Suprapubic skin (tissue), 4 donors: Measurements from ENCODE around the gene MNS1. TPM values are rescaled to one million over a fixed set of nuclear protein-coding genes. Genes with fewer than 3 reads are reported as not detected.
A peak's percentile ranks its signal among the peaks of the same experiment; 100 is the strongest.

ENCODE experiments used
- DNase-seq, 2 donors: peaks; one replicate each; pipeline ENCODE4 v3.0.0-alpha.2; 2019; ENCODE audit warnings: low spot score in 2 of 2
- H3K27ac ChIP-seq: fragments of 200-600 bp; sonication (generic); one replicate; pipeline ENCODE4 v1.5.1; 2019
- H3K27me3 ChIP-seq: fragments of 200-600 bp; sonication (generic); one replicate; pipeline ENCODE4 v1.5.1; 2019
- H3K36me3 ChIP-seq: fragments of 200-600 bp; sonication (generic); one replicate; pipeline ENCODE4 v1.5.1; 2019
- H3K4me1 ChIP-seq: fragments of 200-600 bp; sonication (generic); one replicate; pipeline ENCODE4 v1.5.1; 2019
- H3K4me3 ChIP-seq: fragments of 200-600 bp; sonication (generic); one replicate; pipeline ENCODE4 v1.5.1; 2019; ENCODE audit warnings: mild to moderate bottlenecking
- H3K9me3 ChIP-seq: fragments of 200-600 bp; sonication (generic); one replicate; pipeline ENCODE4 v1.5.1; 2019
- CTCF ChIP-seq, 2 donors: fragments of 200-600 bp in 1 of 2; fragments of 450-650 bp in 1 of 2; sonication (generic) in 1 of 2; IDR thresholded peaks; one replicate each; pipeline ENCODE4 v1.5.1; 2016 to 2019; ENCODE audit warnings: antibody characterized with exemption in 2 of 2, mild to moderate bottlenecking in 1 of 2, moderate library complexity in 1 of 2
- EP300 ChIP-seq: sonication (generic); formaldehyde crosslinking; IDR thresholded peaks from one replicate; pipeline ENCODE4 v1.6.1; 2017; ENCODE audit warnings: antibody characterized with exemption
- POLR2A ChIP-seq, 2 donors: fragments of 450-650 bp; IDR thresholded peaks; one replicate each; pipeline ENCODE4 v1.6.1; 2017; ENCODE audit warnings: antibody characterized with exemption in 2 of 2, mild to moderate bottlenecking in 2 of 2, moderate library complexity in 2 of 2
- POLR2AphosphoS5 ChIP-seq, 3 donors: sonication (generic); formaldehyde crosslinking; IDR thresholded peaks; one replicate each; pipeline ENCODE4 v1.6.1; 2017; ENCODE audit warnings: antibody characterized with exemption in 3 of 3
- WGBS: methylation state at CpG from one replicate; pipeline ENCODE4 v1.1.5; 2018; 5-methylcytosine and 5-hydroxymethylcytosine counted together
- total RNA-seq, 4 donors: library from RNA; depleted of rRNA; stranded (reverse); fragments of >200 nt; gene quantifications; one replicate each; pipeline ENCODE4 v1.1.0, GENCODE V29; 2016

Gene MNS1
- 1 to 10 TPM in 1 of 4 donors, under 1 TPM in 1, not detected in 2; 0.23 to 1.6 TPM for total RNA-seq

- H3K36me3 ChIP-seq = no peaks in the 10 kb centered on the region
- WGBS = 8% methylated on average over 17 of the region's 38 CpGs
- no peak within 1 kb of the TSS for H3K27ac ChIP-seq
- H3K4me1 ChIP-seq = peaks cover 13% of the 10 kb centered on the region
- DNase-seq = peak; percentile 91 to 93
- no peaks in the 10 kb centered on the region for H3K27me3 ChIP-seq
- peak within 1 kb of the TSS; percentile 64 for H3K4me3 ChIP-seq
- TF ChIP-seq EP300 = no peak
- peak in 2 of 3 donors; percentile 19 to 38 for TF ChIP-seq POLR2AphosphoS5 (IDR thresholded peaks at IDR 0.05)
- no peaks in the 10 kb centered on the region for H3K9me3 ChIP-seq
These were observed at the start of gene MNS1 for GRCh38 chr15:56464893-56465520. MNS1 (minus strand) TSS chr15:56465137; CDS start chr15:56464972, 165 bp downstream.

- Histone ChIP-seq H3K36me3 (no peaks in the 10 kb centered on the region), H3K27ac (no peak overlapping the region), H3K27me3 (no peaks in the 10 kb centered on the region), H3K4me1 (peaks cover 6% of the 10 kb centered on the region), H3K4me3 (no peak overlapping the region), H3K9me3 (no peaks in the 10 kb centered on the region)
- TF ChIP-seq EP300 = no peak
- TF ChIP-seq CTCF (IDR thresholded peaks at IDR 0.05) = peak; percentile 24 to 55
- no peak for DNase-seq
- 23% methylated on average over 7 of the region's 7 CpGs for WGBS
These were observed 31.7 kb upstream of the MNS1 start for GRCh38 chr15:56496635-56497034.

GRCh38 chr15:56495533-56495932 is 30.6 kb upstream of the MNS1 start:
- WGBS = 82% methylated on average over 3 of the region's 3 CpGs

GRCh38 chr15:56495053-56495452 is 30.1 kb upstream of the MNS1 start:
- DNase-seq = no peak
- H3K27ac ChIP-seq = no peak overlapping the region
- no peaks in the 10 kb centered on the region for H3K9me3 ChIP-seq
- H3K36me3 ChIP-seq = no peaks in the 10 kb centered on the region
- TF ChIP-seq EP300 (no peak), POLR2A (IDR thresholded peaks at IDR 0.05) (no peak), CTCF (IDR thresholded peaks at IDR 0.05) (no peak), POLR2AphosphoS5 (IDR thresholded peaks at IDR 0.05) (no peak)
- H3K4me3 ChIP-seq = no peak overlapping the region
- WGBS = 57% methylated on average over 3 of the region's 3 CpGs
- H3K4me1 ChIP-seq = peaks cover 6% of the 10 kb centered on the region
- H3K27me3 ChIP-seq = no peaks in the 10 kb centered on the region

More at GRCh38 chr15:56495533-56495932, 30.6 kb upstream of the MNS1 start:
- no peaks in the 10 kb centered on the region for H3K9me3 ChIP-seq
- H3K4me1 ChIP-seq = peaks cover 6% of the 10 kb centered on the region
- no peak overlapping the region for H3K4me3 ChIP-seq
- no peak for TF ChIP-seq EP300
- TF ChIP-seq POLR2A (IDR thresholded peaks at IDR 0.05) = no peak
- TF ChIP-seq POLR2AphosphoS5 (IDR thresholded peaks at IDR 0.05) = no peak
- TF ChIP-seq CTCF (IDR thresholded peaks at IDR 0.05) = no peak
- no peak for DNase-seq
- H3K36me3 ChIP-seq = no peaks in the 10 kb centered on the region
- H3K27ac ChIP-seq = no peak overlapping the region
- H3K27me3 ChIP-seq = no peaks in the 10 kb centered on the region

GRCh38 chr15:56492791-56493555 is 28.0 kb upstream of the MNS1 start:
- H3K9me3 ChIP-seq = no peaks in the 10 kb centered on the region
- WGBS = 93% methylated on average over 4 of the region's 4 CpGs
- no peaks in the 10 kb centered on the region for H3K27me3 ChIP-seq
- no peak for DNase-seq
- no peaks in the 10 kb centered on the region for H3K36me3 ChIP-seq
- H3K4me3 ChIP-seq = no peak overlapping the region
- H3K4me1 ChIP-seq = peaks cover 6% of the 10 kb centered on the region
- no peak overlapping the region for H3K27ac ChIP-seq
- TF ChIP-seq CTCF (IDR thresholded peaks at IDR 0.05) = no peak
- TF ChIP-seq EP300 = no peak
- TF ChIP-seq POLR2A (IDR thresholded peaks at IDR 0.05) = no peak
- TF ChIP-seq POLR2AphosphoS5 (IDR thresholded peaks at IDR 0.05) = no peak
